NT2/D1 (cell line): ENCODE data around the gene HOMER2.
"Not testable (repeated sequence)": the region's sequence is repeated elsewhere in the genome, so short reads cannot be mapped to it uniquely, and the experiment has no call there.

Experiments
- SUZ12 ChIP-seq: IDR thresholded peaks from 2 replicates; pipeline ENCODE4 v1.6.1; 2011; ENCODE audit not compliant: insufficient read length, insufficient read depth; ENCODE audit errors: extremely low read depth
- YY1 ChIP-seq: IDR thresholded peaks from 2 replicates; pipeline ENCODE4 v1.6.1; 2011; ENCODE audit not compliant: insufficient read length, insufficient read depth
- ZNF274 ChIP-seq: IDR thresholded peaks from 2 replicates; pipeline ENCODE4 v1.6.1; 2011; ENCODE audit warnings: mild to moderate bottlenecking, low read depth, low read length

GRCh38 chr15:83000672-83001031 lies 48.1 kb upstream of the HOMER2 start:
- TF ChIP-seq YY1, ZNF274, SUZ12: not testable (repeated sequence)
